Measurements from ENCODE around the gene CFDP1.

CFDP1 gene

GRCh38 chr16:75317101-75317522, 116.2 kb downstream of the CFDP1 start:
- H3K4me3 ChIP-seq (ENCODE audit: low read length) = no peak overlapping the region
- H4K20me1 ChIP-seq (ENCODE audit: insufficient read depth, low read length) = no peaks in the 10 kb centered on the region
- no peak overlapping the region for H3K4me2 ChIP-seq (ENCODE audit: low read depth, low read length)
- no peaks in the 10 kb centered on the region for H3K9me2 ChIP-seq (replicated peaks; ENCODE audit: insufficient read depth, low read length)
- H3K9ac ChIP-seq (ENCODE audit: low read length) = no peak overlapping the region
- peaks cover 10% of the 10 kb centered on the region for H3K4me1 ChIP-seq (ENCODE audit: low read length)
- DNase-seq = no peak
- no peaks in the 10 kb centered on the region for H3F3A ChIP-seq (ENCODE audit: insufficient read depth, low read length)
- H3K27me3 ChIP-seq (replicated peaks; ENCODE audit: insufficient read depth, low read length) = peaks cover 15% of the 10 kb centered on the region
- H2AFZ ChIP-seq (ENCODE audit: low read length) = no peak overlapping the region
- no peak overlapping the region for H3K27ac ChIP-seq (ENCODE audit: low read length)
- H3K79me2 ChIP-seq (ENCODE audit: low read length) = no peaks in the 10 kb centered on the region
- no peaks in the 10 kb centered on the region for H3K9me3 ChIP-seq (replicated peaks; ENCODE audit: insufficient read depth, low read length)
- no peaks in the 10 kb centered on the region for H3K36me3 ChIP-seq (replicated peaks; ENCODE audit: insufficient read depth, low read length)
- TF ChIP-seq EZH2 (optimal IDR thresholded peaks at IDR 0.05; ENCODE audit: low read depth, low read length) (no peak), EZH2phosphoT487 (IDR thresholded peaks at IDR 0.05; ENCODE audit: low read length) (no peak), CTCF (IDR thresholded peaks at IDR 0.05; ENCODE audit: low read length) (no peak)

DNA sequence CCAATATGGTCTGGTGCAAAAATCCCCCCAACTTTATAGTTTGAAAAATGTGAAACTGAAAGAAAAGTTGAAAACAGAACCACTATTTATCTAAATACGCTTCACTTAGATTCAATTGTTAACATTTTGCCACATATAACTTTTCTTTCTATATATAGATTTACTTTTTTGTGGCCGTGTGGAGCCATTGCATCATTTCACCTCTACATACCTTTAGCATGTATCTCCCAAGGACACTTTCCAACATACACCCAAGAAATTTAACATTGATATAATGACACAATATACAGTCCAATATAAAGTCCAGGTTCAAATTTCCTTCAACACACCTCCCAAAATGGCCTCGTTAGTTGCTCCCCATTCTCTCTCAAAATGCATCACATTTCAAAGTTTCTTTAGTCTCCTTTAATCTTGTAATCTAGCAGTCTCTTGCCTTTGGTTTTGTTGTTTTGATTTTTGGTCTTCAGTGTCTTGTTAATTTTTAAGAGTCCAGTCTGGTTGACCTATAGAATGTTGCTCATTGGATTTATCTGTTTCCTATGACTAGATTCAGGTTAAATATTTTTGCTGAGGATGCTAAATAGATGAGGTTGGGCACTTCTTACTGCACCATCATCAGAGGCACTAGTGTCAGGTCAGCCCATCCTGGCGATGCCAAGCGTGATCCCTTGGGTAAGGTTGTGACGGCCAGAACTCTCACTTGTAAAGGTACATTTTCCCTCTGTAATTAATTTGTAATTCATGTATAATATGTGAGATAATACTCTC, 117.6 kb downstream of the CFDP1 start:
- Histone ChIP-seq H3K9me3 (replicated peaks; ENCODE audit: insufficient read depth, low read length) (no peaks in the 10 kb centered on the region), H3K27me3 (replicated peaks; ENCODE audit: insufficient read depth, low read length) (peaks cover 14% of the 10 kb centered on the region), H3K4me3 (ENCODE audit: low read length) (no peak overlapping the region), H3K27ac (ENCODE audit: low read length) (no peak overlapping the region), H3K9me2 (replicated peaks; ENCODE audit: insufficient read depth, low read length) (no peaks in the 10 kb centered on the region), H2AFZ (ENCODE audit: low read length) (no peak overlapping the region), H4K20me1 (ENCODE audit: insufficient read depth, low read length) (no peaks in the 10 kb centered on the region), H3K4me1 (ENCODE audit: low read length) (peaks cover 10% of the 10 kb centered on the region), H3K4me2 (ENCODE audit: low read depth, low read length) (no peak overlapping the region), H3F3A (ENCODE audit: insufficient read depth, low read length) (no peaks in the 10 kb centered on the region), H3K9ac (ENCODE audit: low read length) (no peak overlapping the region), H3K36me3 (replicated peaks; ENCODE audit: insufficient read depth, low read length) (no peaks in the 10 kb centered on the region), H3K79me2 (ENCODE audit: low read length) (no peaks in the 10 kb centered on the region)
- DNase-seq = no peak
- no peak for TF ChIP-seq CTCF (IDR thresholded peaks at IDR 0.05; ENCODE audit: low read length)

- H3K79me2 ChIP-seq (ENCODE audit: low read length) = no peaks in the 10 kb centered on the region
- H3K9ac ChIP-seq (ENCODE audit: low read length) = no peak overlapping the region
- H3K36me3 ChIP-seq (replicated peaks; ENCODE audit: insufficient read depth, low read length) = no peaks in the 10 kb centered on the region
- H3K9me3 ChIP-seq (replicated peaks; ENCODE audit: insufficient read depth, low read length) = no peaks in the 10 kb centered on the region
- H3K9me2 ChIP-seq (replicated peaks; ENCODE audit: insufficient read depth, low read length) = no peaks in the 10 kb centered on the region
- peaks cover 7% of the 10 kb centered on the region for H3K27me3 ChIP-seq (replicated peaks; ENCODE audit: insufficient read depth, low read length)
- no peaks in the 10 kb centered on the region for H3K4me1 ChIP-seq (ENCODE audit: low read length)
- no peak overlapping the region for H3K4me2 ChIP-seq (ENCODE audit: low read depth, low read length)
- H3K27ac ChIP-seq (ENCODE audit: low read length) = no peak overlapping the region
- no peak overlapping the region for H2AFZ ChIP-seq (ENCODE audit: low read length)
- H3K4me3 ChIP-seq (ENCODE audit: low read length) = no peak overlapping the region
- no peaks in the 10 kb centered on the region for H3F3A ChIP-seq (ENCODE audit: insufficient read depth, low read length)
- H4K20me1 ChIP-seq (ENCODE audit: insufficient read depth, low read length) = no peaks in the 10 kb centered on the region
- TF ChIP-seq EZH2phosphoT487 (IDR thresholded peaks at IDR 0.05; ENCODE audit: low read length) = no peak
- TF ChIP-seq EZH2 (optimal IDR thresholded peaks at IDR 0.05; ENCODE audit: low read depth, low read length) = no peak
- no peak for TF ChIP-seq CTCF (IDR thresholded peaks at IDR 0.05; ENCODE audit: low read length)
- DNase-seq = no peak
Observed at GRCh38 chr16:75312875-75313274, 120.4 kb downstream of the CFDP1 start.

Measured in MM.1S (cell line).